Ovary (tissue), 3 donors: ENCODE results near the gene CERS6.

Experiments
- EP300 ChIP-seq: sonication (generic); formaldehyde crosslinking; IDR thresholded peaks from one replicate; pipeline ENCODE4 v1.6.1; 2017; ENCODE audit warnings: antibody characterized with exemption
- POLR2A ChIP-seq: fragments of 450-650 bp; IDR thresholded peaks from one replicate; pipeline ENCODE4 v1.6.1; 2017; ENCODE audit warnings: antibody characterized with exemption, mild to moderate bottlenecking, moderate library complexity
- TF ChIP-seq, protein P1 (sequence below), 3 donors: fragments of 450-650 bp in 2 of 3; fragments of 200-600 bp in 1 of 3; IDR thresholded peaks; one replicate each; pipeline versions ENCODE4 v1.5.1 to v1.8.0; 2016 to 2022; ENCODE audit warnings: antibody characterized with exemption in 3 of 3, mild to moderate bottlenecking in 1 of 3
- donor health status: DM: no; HTN: no; CAD: no.

DNA sequence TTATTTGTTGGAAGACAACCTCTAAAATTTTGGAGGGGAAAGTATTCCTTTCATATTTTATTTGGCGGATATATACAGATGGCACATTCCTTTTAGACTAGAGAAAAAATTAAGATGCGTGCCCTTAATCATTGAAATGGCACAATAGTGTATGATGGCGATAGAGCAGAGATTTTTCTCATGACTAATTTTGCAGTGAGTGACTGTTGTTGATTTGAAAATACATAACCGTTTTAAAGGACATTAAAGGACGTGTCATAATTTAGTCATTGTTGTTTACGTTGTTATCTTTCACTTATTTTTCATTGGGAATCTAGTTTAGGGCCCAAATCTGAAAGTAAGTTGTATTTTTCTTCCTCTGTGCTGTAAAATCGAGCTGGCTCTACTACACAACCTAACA, 61.7 kb downstream of the CERS6 start:
- TF ChIP-seq, protein P1, sequence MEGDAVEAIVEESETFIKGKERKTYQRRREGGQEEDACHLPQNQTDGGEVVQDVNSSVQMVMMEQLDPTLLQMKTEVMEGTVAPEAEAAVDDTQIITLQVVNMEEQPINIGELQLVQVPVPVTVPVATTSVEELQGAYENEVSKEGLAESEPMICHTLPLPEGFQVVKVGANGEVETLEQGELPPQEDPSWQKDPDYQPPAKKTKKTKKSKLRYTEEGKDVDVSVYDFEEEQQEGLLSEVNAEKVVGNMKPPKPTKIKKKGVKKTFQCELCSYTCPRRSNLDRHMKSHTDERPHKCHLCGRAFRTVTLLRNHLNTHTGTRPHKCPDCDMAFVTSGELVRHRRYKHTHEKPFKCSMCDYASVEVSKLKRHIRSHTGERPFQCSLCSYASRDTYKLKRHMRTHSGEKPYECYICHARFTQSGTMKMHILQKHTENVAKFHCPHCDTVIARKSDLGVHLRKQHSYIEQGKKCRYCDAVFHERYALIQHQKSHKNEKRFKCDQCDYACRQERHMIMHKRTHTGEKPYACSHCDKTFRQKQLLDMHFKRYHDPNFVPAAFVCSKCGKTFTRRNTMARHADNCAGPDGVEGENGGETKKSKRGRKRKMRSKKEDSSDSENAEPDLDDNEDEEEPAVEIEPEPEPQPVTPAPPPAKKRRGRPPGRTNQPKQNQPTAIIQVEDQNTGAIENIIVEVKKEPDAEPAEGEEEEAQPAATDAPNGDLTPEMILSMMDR (IDR thresholded peaks at IDR 0.05) = no peak
- no peak for TF ChIP-seq POLR2A
- no peak for TF ChIP-seq EP300
